Raji (cell line): Measurements from ENCODE around the gene KIAA1614.

ENCODE experiments used
- POLR2A ChIP-seq: IDR thresholded peaks from 2 replicates; pipeline ENCODE4 v1.6.1; 2011; ENCODE audit warnings: low read depth, low read length, control low read depth; ENCODE audit not compliant: insufficient read depth

Gene KIAA1614

DNA sequence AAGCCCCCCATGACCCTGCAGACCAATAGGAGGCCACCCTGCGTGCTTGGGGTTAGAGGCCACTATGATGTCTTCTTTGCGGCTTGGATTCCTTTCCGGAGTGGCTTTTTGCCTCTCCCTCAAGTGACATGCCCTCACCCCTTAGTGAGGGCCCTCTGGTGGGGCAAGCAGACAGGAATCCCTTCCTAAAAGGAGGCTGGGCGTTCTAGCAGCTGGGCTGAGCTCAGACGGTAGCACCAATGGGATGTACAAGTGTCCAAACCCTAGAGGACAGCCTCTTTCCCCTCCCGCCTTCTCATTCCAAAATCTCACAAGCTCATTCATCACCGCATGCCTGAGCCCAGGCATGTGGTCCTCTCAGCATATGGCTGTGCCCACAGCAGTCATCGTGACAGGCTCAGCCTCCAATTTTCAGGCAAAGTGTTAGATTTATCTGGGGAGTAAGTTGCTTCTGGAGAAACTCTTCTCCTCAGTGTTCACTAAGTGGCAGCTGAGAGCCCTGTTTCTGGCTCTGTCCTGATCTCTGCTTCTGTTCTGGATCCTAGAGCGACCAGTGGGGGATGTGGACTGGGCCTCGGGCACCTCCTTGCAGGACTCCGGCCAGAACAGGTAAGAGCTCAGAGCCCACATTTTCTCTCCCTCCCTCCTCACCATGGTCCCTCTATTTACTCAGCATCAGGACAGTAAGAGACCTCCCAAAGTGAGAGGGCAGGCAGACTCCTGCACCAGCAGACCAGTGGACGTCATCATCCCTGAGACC is 4.8 kb downstream of the KIAA1614 start:
- no peak for TF ChIP-seq POLR2A

DNA sequence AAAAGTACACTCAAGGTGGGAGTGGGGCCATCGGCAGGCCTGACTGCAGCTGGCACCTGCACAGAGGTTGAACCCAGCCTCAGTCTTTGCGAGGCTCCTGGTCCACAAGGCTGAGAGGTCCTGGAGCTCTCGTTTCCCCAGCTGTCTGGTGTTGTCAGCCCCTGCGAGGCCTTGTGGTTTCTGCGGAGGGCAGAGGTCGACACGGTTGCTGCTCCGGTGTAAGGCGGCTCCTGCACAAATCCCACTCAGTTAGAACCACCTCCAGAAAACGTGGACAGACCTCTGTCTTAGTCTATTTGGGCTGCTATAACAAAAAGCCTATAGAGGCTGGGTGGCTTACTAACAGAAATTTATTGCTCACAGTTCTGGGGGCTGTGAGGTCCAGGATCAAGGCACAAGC is 5.8 kb downstream of the KIAA1614 start:
- no peak for TF ChIP-seq POLR2A

DNA sequence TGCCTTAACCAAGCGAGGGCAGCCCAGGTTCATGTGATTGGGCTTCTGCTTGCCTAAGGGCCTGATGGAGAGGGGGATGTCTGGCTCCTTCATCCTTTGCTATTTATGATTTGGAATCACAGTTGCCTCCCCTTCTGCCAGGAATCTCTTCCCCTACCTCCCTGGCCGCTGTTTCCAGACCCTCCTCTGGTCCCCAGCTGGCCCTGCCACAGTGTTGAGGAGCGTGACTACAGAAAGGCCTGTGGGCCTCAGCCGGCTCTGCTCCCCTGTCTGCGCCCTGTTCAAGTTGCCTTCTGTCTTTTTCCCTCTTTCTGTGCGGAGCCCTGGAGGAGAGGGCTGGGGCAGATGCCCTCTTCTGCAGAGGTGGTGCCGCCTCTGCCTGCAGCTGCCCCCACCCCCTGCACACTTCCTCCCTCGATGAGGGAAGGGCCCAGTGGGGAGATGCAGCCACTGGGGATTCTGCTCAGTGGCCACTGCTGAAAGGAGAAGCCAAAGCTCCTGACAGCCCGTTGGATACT is 6.5 kb downstream of the KIAA1614 start:
- TF ChIP-seq POLR2A, result no peak

DNA sequence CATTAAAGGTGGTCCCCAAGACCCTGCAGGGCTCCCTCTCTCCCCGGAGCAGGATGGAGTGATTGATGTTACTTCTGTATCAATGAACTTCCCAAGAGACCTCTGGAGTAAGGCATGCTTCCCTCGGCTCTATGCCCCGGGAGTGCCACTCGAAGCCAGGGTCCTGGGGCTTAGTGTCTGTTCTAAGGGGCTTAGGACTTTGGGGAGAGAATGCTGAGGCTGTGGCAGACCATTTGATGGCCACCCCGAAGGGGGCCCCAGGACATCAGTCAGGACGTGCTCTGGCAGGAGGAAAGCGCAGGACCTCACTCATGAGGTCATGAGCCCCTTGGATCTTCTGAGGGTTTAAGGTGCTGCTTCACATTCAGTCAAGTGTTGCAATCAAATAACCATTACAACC is 7.5 kb downstream of the KIAA1614 start:
- no peak for TF ChIP-seq POLR2A

DNA sequence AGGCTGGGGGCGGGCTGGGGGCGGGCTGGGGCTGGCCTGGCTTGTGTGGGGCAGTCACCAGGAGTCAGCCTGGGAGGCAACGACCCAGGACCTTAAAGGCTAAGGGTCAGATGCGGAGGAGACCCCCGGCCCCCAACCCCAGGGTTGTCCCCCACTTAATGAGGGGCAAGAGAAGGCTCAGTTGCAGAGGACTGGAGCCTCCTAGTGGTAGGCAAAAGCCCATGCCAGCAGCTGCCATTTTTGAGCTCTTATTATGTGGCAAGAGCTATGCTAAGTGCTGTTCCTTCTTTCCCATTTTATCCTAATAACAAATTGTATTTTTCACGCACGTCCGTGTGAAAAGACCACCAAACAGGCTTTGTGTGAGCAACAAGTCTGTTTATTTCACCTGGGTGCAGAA is 8.0 kb downstream of the KIAA1614 start:
- no peak for TF ChIP-seq POLR2A

DNA sequence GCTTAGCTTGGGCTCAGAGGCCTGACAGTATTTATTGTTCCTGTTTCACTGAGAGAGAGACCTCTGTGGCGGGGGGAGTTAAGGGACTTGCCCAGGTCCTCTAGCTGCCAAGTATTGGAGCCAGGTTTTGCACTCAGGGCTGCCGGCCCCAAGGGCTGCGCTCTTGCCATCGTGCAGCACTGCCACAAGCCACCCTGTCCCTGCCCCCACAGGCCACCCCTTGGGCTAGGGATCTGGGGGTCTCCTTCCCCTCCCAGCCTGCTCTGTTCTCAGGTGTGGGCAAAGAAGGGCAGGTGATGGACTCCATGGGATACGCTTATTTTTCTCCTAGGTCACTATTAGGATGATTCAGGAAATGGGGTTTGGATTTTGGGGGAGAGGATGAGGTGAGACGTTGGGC is 8.7 kb downstream of the KIAA1614 start:
- TF ChIP-seq POLR2A, result no peak

DNA sequence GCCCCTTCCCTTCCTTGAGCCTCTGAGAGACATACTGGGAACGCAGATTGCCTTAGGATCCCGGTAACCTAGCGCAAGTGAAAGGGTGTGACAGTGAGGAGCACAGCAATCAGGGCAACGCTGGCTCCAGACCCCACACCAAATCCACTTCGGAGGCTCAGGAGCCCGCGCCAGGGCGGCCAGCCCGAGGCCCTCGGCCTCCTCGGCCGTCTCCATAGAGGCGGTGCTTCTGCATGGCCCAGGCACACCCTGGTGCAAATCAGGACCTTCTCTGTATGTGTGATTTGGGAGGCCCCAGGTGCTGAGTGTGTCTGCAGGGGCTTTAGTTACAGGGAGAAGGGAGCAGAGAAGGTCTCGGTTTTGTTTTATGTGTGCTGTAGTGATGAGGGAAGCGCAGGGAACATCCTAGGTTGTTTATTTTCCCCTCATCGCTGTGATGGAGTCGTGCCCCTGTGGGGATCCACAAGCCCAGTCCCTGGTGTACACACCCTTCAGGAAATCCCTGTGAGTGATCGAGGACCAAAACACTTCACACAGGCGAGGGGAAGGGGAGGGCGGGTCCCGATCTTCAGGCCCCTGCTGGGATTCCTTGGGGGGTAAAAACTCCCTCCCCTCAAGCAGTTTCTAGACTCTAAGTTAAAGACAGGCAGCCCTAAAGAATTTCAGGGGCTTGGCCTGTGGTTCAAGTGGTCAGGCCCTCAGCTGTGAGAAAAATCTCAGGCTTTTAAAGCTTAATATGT is 9.4 kb downstream of the KIAA1614 start:
- TF ChIP-seq POLR2A, result no peak

DNA sequence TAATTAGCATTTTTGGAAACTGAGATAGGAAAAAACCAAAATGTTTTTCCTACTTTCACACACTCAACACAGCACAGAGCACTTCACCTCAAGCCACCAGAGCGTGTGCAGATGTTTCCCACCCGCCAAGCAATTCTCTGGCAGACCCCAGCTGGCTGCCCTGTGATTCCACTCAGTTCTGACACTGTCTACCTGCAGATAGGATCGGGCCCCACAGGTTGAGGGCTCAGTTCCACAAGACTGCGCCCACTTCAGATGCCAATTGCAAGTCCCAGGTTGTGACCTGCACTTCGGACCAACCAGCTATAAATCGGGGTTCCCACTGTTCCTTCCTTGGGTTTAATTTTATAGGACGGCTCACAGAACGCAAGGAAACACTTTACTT is 9.9 kb downstream of the KIAA1614 start:
- no peak for TF ChIP-seq POLR2A

DNA sequence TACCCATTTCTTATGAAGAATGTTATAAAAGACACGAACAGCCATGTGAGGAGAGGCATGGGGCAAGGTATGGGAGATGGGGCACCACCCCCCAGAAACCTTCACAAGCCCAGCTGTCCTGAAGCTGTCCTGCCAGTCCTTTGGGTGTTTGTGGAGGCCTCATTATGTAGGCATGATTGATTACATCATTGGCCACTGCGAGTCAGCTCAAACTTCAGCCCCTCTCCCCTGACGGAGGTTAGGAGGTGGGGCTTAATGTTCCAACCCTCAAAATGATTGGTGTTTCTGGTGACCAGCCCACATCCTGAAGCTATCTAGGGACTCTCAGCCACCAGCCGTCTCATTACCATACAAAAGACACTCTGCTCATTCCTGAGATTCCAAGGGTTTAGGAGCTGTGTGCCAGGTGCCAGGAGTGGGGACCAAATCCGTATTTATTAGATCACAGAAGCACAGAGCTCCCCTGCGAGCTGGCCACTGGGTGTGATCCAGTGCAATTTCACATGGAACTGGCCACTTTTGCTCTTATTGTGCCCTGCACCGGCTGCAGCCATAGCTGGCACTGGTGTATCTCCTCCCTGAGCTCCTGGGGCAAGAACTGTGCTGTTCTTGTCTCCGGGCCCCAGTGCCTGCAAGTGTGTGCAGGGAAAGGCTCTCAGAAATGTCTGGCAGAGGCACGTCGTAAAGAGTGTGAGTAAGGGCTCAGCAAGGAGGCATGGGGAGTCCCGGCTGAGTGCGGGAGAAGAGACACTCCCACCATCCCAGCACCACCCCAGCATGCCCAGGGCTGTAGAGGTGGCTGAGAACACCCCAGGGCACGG is 10.5 kb downstream of the KIAA1614 start:
- no peak for TF ChIP-seq POLR2A

DNA sequence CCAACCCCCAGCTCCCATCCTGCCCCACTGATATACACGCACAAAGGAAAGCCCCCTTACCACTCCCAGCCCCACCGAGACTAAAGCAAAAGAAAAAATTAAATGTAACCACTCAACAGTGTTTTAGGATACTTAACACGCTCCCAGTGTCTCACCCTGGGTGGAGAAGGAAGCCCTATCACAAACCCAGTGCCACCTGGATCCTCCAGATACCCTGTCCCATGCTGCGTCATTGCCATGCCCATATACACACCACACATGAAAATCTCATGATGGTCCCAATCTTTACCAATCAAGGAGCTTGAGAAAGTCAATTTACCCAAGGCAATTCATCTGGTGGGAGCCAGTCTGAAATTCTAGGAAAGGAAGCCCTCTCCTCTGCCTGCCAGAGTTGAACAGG is 11.2 kb downstream of the KIAA1614 start:
- no peak for TF ChIP-seq POLR2A

DNA sequence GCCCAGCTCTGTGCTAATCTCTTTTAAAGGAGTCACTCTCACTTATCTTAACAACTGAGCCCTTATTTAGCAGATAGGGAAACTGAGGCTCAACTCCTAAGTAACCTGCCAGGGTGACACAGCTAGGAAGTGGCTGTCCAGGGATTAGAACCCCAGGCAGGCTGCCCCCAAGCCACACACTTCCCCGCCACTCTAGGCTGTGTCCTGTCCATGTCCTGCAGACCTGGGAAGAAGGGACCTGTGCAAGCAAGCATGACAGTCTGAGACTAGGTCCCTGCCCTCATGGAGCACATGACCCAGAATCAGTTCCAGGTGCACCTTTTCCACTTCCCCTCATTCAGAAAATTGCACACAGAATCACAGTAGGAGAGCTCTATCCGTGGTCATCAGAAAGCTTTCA is 12.2 kb downstream of the KIAA1614 start:
- TF ChIP-seq POLR2A, result no peak

DNA sequence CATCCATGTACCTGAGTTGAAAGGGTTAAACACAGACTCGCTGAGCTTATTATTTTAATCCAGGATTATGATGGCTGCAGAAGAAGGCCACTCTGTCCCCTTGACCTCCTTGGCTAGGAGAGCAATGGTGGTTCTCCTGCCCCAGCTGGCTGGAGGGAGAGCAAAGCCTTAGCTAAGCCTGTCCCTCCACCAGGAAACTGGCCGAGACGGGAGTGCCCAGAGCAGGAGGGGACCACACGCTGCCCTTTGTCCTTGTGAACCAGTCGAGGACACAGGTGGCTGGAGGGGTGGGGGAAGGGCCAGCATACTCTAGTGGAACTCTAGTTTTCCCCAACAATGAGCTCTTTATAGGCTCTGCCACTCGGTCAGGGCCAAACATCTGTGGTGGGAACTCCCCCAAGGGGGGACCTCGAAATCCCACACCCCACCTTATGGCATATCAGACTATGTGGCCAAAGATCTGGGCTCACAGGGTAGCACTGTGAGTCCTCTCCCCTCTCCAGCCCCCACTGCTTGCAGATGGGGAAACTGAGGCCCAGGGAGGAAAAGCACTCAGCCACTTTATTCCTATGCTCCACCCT is 12.9 kb downstream of the KIAA1614 start:
- no peak for TF ChIP-seq POLR2A

DNA sequence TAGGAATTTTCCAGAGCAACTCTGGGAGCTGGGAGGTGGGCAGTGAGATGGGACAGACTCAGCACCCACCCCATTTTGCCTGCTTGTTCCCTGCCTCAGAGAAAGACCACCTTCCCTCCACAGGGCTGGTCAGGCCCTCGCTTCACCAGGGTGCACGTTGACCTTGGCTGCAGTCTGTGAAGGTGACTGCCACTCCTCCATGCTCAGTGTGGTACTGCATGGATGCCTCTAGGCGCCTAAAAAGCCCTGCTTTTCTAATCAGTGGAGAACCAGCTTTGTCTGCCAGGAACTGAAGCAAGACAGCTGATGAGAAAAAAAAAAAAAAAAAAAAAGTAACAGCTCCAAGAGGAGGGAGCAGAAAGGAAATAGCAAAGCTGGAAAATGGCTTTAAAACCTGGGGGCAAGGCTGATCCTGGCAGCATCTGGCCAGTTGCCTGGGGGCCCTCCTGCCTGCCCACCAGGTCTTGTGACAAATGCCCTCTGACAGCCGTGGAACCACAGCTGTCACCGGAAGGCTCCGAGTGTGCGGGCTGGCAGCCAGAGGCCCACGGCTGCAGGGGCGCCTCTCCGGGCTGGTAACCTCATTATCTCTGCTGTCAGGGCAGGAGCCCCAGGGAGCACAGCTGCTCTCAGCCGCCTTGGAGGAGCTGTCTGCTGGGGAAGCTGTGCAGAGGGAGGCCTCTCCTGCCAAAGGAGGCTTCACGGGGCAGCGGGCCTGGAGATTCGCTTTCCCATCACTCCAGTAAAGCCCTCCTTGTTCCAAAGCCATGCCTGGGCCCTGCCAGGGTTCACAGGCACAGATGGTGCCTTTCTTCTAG is 13.7 kb downstream of the KIAA1614 start:
- no peak for TF ChIP-seq POLR2A

DNA sequence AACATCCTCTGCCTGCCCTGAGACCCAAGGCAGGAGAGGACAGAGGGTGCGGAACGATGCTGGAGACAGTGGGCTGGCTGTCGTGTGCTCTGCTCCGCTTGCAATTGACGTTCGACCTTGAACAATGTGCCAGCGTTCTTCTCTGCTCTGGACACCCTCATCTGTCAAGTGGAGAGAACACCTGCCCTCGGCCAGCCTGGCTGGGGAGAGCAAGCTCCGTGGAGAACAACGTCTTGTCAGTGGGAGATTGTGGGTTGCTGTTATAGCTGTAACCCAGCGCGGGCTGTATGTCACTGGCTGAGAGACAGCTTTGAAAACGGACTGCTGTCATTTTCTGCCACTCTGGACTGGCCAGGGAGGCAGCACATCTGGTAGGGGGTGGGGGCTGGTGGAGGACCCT is 14.7 kb downstream of the KIAA1614 start:
- TF ChIP-seq POLR2A, result no peak

DNA sequence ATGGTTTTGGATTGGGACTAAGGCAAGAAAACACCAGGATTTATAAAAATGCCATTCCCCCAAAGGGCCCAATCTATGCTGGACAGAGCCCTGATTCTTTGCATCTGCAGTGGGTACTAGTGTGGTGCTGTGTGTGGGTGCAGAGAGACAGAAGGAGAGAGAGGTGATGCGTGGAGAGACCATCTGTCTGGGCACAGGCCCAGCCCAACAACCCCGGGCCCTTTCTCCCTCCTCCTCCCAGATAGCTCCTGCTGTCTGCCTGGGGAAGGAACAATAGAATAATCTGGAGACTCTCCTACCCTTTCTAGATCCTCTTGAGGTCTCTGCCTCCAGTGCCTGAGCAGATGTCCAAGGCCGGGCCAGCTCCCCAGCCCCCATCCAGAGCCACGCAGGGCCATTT is 15.1 kb downstream of the KIAA1614 start:
- no peak for TF ChIP-seq POLR2A
